SK-N-SH (cell line): Measurements from ENCODE around the gene PRMT9. TPM values are rescaled to one million over a fixed set of nuclear protein-coding genes. Genes with fewer than 3 reads are reported as not detected.

Source experiments
- CTCF ChIA-PET: fragments of 300-600, 350-600 bp; formaldehyde crosslinking; extraction: SDS; loops from one replicate; lab custom pipeline; 2021; lab: Yijun Ruan, JAX
- POLR2A ChIA-PET: fragments of 350-600 bp; sonication (Branson Sonifier 250); formaldehyde crosslinking; extraction: SDS; loops from one replicate; lab custom pipeline; 2020; ENCODE audit warnings: antibody characterized with exemption, inconsistent platforms; lab: Yijun Ruan, JAX
- DNase-seq: peaks from one replicate; pipeline ENCODE4 v3.0.0; 2012
- H2AFZ ChIP-seq: fragments of 200-600 bp; sonication (generic); 2 replicates; pipeline ENCODE4 v1.8.1; 2016; ENCODE audit warnings: antibody characterized with exemption, mild to moderate bottlenecking, low read depth
- H3F3A ChIP-seq: fragments of 200-600 bp; sonication (generic); replicated peaks from 2 replicates; pipeline ENCODE3; 2016; ENCODE audit warnings: antibody characterized with exemption, mild to moderate bottlenecking; ENCODE audit not compliant: insufficient read depth
- H3K27ac ChIP-seq, 2 experiments: fragments of 200-500 bp in 1 of 2; fragments of 200-600 bp in 1 of 2; sonication (Bioruptor generic) in 1 of 2; sonication (generic), shearing (Covaris generic) in 1 of 2; 2 replicates each; pipeline versions ENCODE4 v1.5.1 to v1.6.1; 2014 to 2016; ENCODE audit warnings: low read depth in 2 of 2, inconsistent platforms in 1 of 2, low read length in 1 of 2, mild to moderate bottlenecking in 1 of 2, mixed read lengths in 1 of 2
- H3K27me3 ChIP-seq: fragments of 200-600 bp; sonication (generic), shearing (Covaris generic); 2 replicates; pipeline ENCODE4 v1.6.1; 2016; ENCODE audit warnings: mixed run types; ENCODE audit not compliant: insufficient read depth
- H3K36me3 ChIP-seq, 2 experiments: fragments of 200-500 bp in 1 of 2; fragments of 200-600 bp in 1 of 2; sonication (Bioruptor generic) in 1 of 2; sonication (generic) in 1 of 2; replicated peaks in 1 of 2; 2 replicates each; pipeline versions ENCODE3 to v1.5.1; 2014 to 2016; ENCODE audit warnings: low read length in 1 of 2, mild to moderate bottlenecking in 1 of 2; ENCODE audit not compliant: insufficient read depth in 2 of 2, control insufficient read depth in 1 of 2
- H3K4me1 ChIP-seq, 2 experiments: fragments of 200-500 bp in 1 of 2; fragments of 200-600 bp in 1 of 2; sonication (Bioruptor generic) in 1 of 2; sonication (generic), shearing (Covaris generic) in 1 of 2; 2 replicates each; pipeline versions ENCODE4 v1.5.1 to v1.6.1; 2014 to 2016; ENCODE audit warnings: low read depth in 1 of 2, low read length in 1 of 2, mixed run types in 1 of 2; ENCODE audit not compliant: insufficient read depth in 2 of 2, control insufficient read depth in 1 of 2
- H3K4me2 ChIP-seq: fragments of 200-600 bp; sonication (generic), shearing (Covaris generic); 2 replicates; pipeline ENCODE4 v1.6.1; 2017; ENCODE audit warnings: mixed run types
- H3K4me3 ChIP-seq, 2 experiments: fragments of 200-500 bp in 1 of 2; fragments of 200-600 bp in 1 of 2; sonication (Bioruptor generic) in 1 of 2; sonication (generic), shearing (Covaris generic) in 1 of 2; 2 replicates each; pipeline versions ENCODE4 v1.5.1 to v1.8.1; 2014 to 2016; ENCODE audit warnings: low read depth in 2 of 2, inconsistent platforms in 1 of 2, low read length in 1 of 2, mild to moderate bottlenecking in 1 of 2, mixed read lengths in 1 of 2, moderate library complexity in 1 of 2
- H3K79me2 ChIP-seq: fragments of 200-600 bp; sonication (generic); 2 replicates; pipeline ENCODE4 v1.8.1; 2017; ENCODE audit warnings: mild to moderate bottlenecking; ENCODE audit not compliant: insufficient read depth
- H3K9ac ChIP-seq: fragments of 200-600 bp; sonication (generic); 2 replicates; pipeline ENCODE4 v1.6.1; 2017; ENCODE audit warnings: mixed run types
- H3K9me2 ChIP-seq: fragments of 200-600 bp; sonication (generic); 2 replicates; pipeline ENCODE4 v1.6.1; 2017; ENCODE audit warnings: mixed run types
- H3K9me3 ChIP-seq: fragments of 200-600 bp; sonication (generic); 2 replicates; pipeline ENCODE4 v1.6.1; 2017; ENCODE audit warnings: mixed run types, mild to moderate bottlenecking, moderate library complexity
- H4K20me1 ChIP-seq: fragments of 200-600 bp; sonication (generic); 2 replicates; pipeline ENCODE4 v1.6.1; 2017; ENCODE audit warnings: mild to moderate bottlenecking, mixed run types; ENCODE audit not compliant: insufficient read depth
- CHD2 ChIP-seq: fragments of 150-350 bp; IDR thresholded peaks from 2 replicates; pipeline ENCODE4 v1.6.1; 2018; ENCODE audit warnings: low read length; ENCODE audit not compliant: partially characterized antibody
- ELF1 ChIP-seq: IDR thresholded peaks from 2 replicates; pipeline ENCODE4 v1.4.0; 2012
- EP300 ChIP-seq, 2 experiments: IDR thresholded peaks; 2 replicates each; pipeline versions ENCODE4 v1.4.0 to v1.6.1; 2012; ENCODE audit warnings: borderline replicate concordance in 1 of 2, low read depth in 1 of 2, low read length in 1 of 2
- FOXJ3 ChIP-seq: sonication (generic); formaldehyde crosslinking; IDR thresholded peaks from 2 replicates; pipeline ENCODE4 v1.5.1; 2020; ENCODE audit warnings: mild to moderate bottlenecking, missing genetic modification reagents
- FOXM1 ChIP-seq: IDR thresholded peaks from 2 replicates; pipeline ENCODE4 v1.4.0; 2012; ENCODE audit warnings: low read depth, mild to moderate bottlenecking
- GABPA ChIP-seq: IDR thresholded peaks from 2 replicates; pipeline ENCODE4 v1.4.0; 2012; ENCODE audit warnings: low read depth, mild to moderate bottlenecking
- JUND ChIP-seq: IDR thresholded peaks from 2 replicates; pipeline ENCODE4 v1.4.0; 2012
- MEF2A ChIP-seq: IDR thresholded peaks from 2 replicates; pipeline ENCODE4 v1.4.0; 2012; ENCODE audit warnings: low read depth, borderline replicate concordance
- MXI1 ChIP-seq: IDR thresholded peaks from 2 replicates; pipeline ENCODE4 v1.6.1; 2012; ENCODE audit warnings: mild to moderate bottlenecking, low read depth, low read length, improper control_type of control experiment
- POLR2AphosphoS5 ChIP-seq: IDR thresholded peaks from 2 replicates; pipeline ENCODE4 v1.6.1; 2012; ENCODE audit warnings: low read depth, low read length
- RAD21 ChIP-seq: IDR thresholded peaks from 2 replicates; pipeline ENCODE4 v1.6.1; 2012; ENCODE audit warnings: mild to moderate bottlenecking, low read length
- SIN3A ChIP-seq: IDR thresholded peaks from 2 replicates; pipeline ENCODE4 v1.6.1; 2012; ENCODE audit warnings: low read depth, mild to moderate bottlenecking, low read length, moderate library complexity, borderline replicate concordance
- TAF1 ChIP-seq: IDR thresholded peaks from 2 replicates; pipeline ENCODE4 v1.6.1; 2012; ENCODE audit warnings: low read depth, mild to moderate bottlenecking, low read length, moderate library complexity, borderline replicate concordance
- TEAD4 ChIP-seq: IDR thresholded peaks from 2 replicates; pipeline ENCODE4 v1.4.0; 2012; ENCODE audit warnings: mild to moderate bottlenecking, borderline replicate concordance; ENCODE audit not compliant: insufficient read depth
- WGBS: methylation state at CpG from one replicate; pipeline ENCODE4 v1.1.6; 2017; ENCODE audit warnings: low lambda C conversion rate; 5-methylcytosine and 5-hydroxymethylcytosine counted together
- polyA plus RNA-seq, 3 experiments: library from polyadenylated mRNA; depleted of rRNA; stranded (reverse); fragments of >200 nt; gene quantifications; 2 replicates each; pipeline ENCODE4 v1.2.3, GENCODE V29; 2012
- TF ChIP-seq, protein P1 (sequence below): IDR thresholded peaks from 2 replicates; pipeline ENCODE4 v1.4.0; 2012; ENCODE audit warnings: low read depth, borderline replicate concordance
- TF ChIP-seq, protein P2 (sequence below): IDR thresholded peaks from 2 replicates; pipeline ENCODE4; 2012
- TF ChIP-seq, protein P3 (sequence below): IDR thresholded peaks from 2 replicates; pipeline ENCODE4 v1.4.0; 2012; ENCODE audit warnings: low read depth, borderline replicate concordance
- TF ChIP-seq, protein P4 (sequence below): IDR thresholded peaks from 2 replicates; pipeline ENCODE4 v1.4.0; 2012; ENCODE audit warnings: low read depth

Gene PRMT9
- polyA plus RNA-seq, 1 of the 3 experiments (the other 2 are of a cell fraction), result 3.9 TPM

DNA sequence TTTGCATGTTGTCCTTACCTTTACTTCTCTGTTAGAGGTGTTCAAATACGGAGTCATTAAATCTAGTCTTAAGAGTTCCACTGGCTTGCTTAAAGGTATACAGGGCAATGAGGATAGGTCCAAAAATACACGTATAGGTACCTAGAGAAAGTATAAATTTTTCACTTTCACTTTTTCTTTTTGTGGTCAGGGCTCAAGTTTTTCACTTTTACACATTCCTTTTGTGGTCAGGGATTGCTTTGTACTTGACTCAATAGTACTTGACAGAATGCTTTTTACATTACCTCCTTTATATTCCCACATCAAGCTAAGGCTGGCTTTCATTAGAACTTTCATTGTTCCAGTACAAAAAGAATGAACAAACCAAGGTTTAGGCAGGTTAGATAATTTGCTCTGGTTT is 45.0 kb downstream of the PRMT9 start:
- DNase-seq, result no peak
- H3K9me3 ChIP-seq, result 0 out of 2 replicates have a peak, but pooled peaks cover 4% of the 10 kb centered on the region
- H3K79me2 ChIP-seq, result peaks cover 4% of the 10 kb centered on the region; the same call in 1 of the 2 replicates
- no peaks in the 10 kb centered on the region for H4K20me1 ChIP-seq
- ChIA-PET POLR2A (no interaction called here), CTCF (interaction anchor here (4.6 kb wide), 1 partner anchor 228 kb away, joined by 26 read pairs; no protein-coding TSS in a partner anchor)
- H3K9ac ChIP-seq, result no peak overlapping the region
- 92% methylated on average over 2 of the region's 2 CpGs for WGBS
- no peak overlapping the region for H3K4me3 ChIP-seq
- TF ChIP-seq EP300 (IDR thresholded peaks at IDR 0.05; ENCODE audit: borderline replicate concordance in 1 of 2, low read depth in 1 of 2, low read length in 1 of 2) (no peak), RAD21 (no peak), ELF1 (no peak), MXI1 (no peak), TAF1 (no peak), POLR2AphosphoS5 (no peak), JUND (no peak), GABPA (no peak), FOXM1 (no peak), SIN3A (no peak), TEAD4 (no peak), FOXJ3 (CRISPR knock-in tag) (no peak), MEF2A (no peak), CHD2 (no peak)
- TF ChIP-seq, protein P1, sequence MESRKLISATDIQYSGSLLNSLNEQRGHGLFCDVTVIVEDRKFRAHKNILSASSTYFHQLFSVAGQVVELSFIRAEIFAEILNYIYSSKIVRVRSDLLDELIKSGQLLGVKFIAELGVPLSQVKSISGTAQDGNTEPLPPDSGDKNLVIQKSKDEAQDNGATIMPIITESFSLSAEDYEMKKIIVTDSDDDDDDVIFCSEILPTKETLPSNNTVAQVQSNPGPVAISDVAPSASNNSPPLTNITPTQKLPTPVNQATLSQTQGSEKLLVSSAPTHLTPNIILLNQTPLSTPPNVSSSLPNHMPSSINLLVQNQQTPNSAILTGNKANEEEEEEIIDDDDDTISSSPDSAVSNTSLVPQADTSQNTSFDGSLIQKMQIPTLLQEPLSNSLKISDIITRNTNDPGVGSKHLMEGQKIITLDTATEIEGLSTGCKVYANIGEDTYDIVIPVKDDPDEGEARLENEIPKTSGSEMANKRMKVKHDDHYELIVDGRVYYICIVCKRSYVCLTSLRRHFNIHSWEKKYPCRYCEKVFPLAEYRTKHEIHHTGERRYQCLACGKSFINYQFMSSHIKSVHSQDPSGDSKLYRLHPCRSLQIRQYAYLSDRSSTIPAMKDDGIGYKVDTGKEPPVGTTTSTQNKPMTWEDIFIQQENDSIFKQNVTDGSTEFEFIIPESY, result no peak
- TF ChIP-seq, protein P2, sequence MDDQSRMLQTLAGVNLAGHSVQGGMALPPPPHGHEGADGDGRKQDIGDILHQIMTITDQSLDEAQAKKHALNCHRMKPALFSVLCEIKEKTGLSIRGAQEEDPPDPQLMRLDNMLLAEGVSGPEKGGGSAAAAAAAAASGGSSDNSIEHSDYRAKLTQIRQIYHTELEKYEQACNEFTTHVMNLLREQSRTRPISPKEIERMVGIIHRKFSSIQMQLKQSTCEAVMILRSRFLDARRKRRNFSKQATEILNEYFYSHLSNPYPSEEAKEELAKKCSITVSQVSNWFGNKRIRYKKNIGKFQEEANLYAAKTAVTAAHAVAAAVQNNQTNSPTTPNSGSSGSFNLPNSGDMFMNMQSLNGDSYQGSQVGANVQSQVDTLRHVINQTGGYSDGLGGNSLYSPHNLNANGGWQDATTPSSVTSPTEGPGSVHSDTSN, result no peak
- TF ChIP-seq, protein P3, sequence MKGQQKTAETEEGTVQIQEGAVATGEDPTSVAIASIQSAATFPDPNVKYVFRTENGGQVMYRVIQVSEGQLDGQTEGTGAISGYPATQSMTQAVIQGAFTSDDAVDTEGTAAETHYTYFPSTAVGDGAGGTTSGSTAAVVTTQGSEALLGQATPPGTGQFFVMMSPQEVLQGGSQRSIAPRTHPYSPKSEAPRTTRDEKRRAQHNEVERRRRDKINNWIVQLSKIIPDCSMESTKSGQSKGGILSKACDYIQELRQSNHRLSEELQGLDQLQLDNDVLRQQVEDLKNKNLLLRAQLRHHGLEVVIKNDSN, result no peak
- TF ChIP-seq, protein P4, sequence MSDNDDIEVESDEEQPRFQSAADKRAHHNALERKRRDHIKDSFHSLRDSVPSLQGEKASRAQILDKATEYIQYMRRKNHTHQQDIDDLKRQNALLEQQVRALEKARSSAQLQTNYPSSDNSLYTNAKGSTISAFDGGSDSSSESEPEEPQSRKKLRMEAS, result no peak
- no peaks in the 10 kb centered on the region for H3K9me2 ChIP-seq
- H3K4me1 ChIP-seq, result peaks cover 0 to 2% of the 10 kb centered on the region in 2 experiments; a peak in 1 of 4 replicates
- H3F3A ChIP-seq, result peaks cover 11% of the 10 kb centered on the region
- H2AFZ ChIP-seq, result no peak overlapping the region
- H3K36me3 ChIP-seq, result peaks cover 44 to 58% of the 10 kb centered on the region in 2 experiments
- peak overlapping the region in 1 of 2 experiments; percentile 44; a peak in 2 of 4 replicates for H3K27ac ChIP-seq
- H3K4me2 ChIP-seq, result no peak overlapping the region
- H3K27me3 ChIP-seq, result no peaks in the 10 kb centered on the region
